Gastroesophageal sphincter (tissue), 4 donors: ENCODE data around the gene DDRGK1. TPM values are rescaled to one million over a fixed set of nuclear protein-coding genes. Genes with fewer than 3 reads are reported as not detected.

Source experiments
- ATAC-seq: fragments of 150-250 bp; one replicate; pipeline ENCODE4 v1.9.1; 2016; ENCODE audit warnings: mild to moderate bottlenecking, moderate library complexity
- H3K27ac ChIP-seq, 4 donors: fragments of 200-600 bp; sonication (generic) in 3 of 4; 1 replicate in 3 of 4; 2 replicates in 1 of 4; pipeline ENCODE4 v1.5.1; 2016 to 2019
- H3K27me3 ChIP-seq: fragments of 200-600 bp; sonication (generic); one replicate; pipeline ENCODE4 v1.5.1; 2019
- H3K36me3 ChIP-seq, 2 donors: fragments of 200-600 bp; sonication (generic); one replicate each; pipeline ENCODE4 v1.5.1; 2019; ENCODE audit warnings: control low read depth in 1 of 2
- H3K4me1 ChIP-seq, 3 donors: fragments of 200-600 bp; sonication (generic); 1 replicate in 2 of 3; 2 replicates in 1 of 3; pipeline ENCODE4 v1.5.1; 2016 to 2019; ENCODE audit warnings: control low read depth in 2 of 3
- H3K4me3 ChIP-seq, 2 donors: fragments of 200-600 bp; sonication (generic); one replicate each; pipeline ENCODE4 v1.5.1; 2019; ENCODE audit warnings: mild to moderate bottlenecking in 1 of 2, moderate library complexity in 1 of 2
- H3K9me3 ChIP-seq, 3 donors: fragments of 200-600 bp; sonication (generic); one replicate each; pipeline ENCODE4 v1.5.1; 2017 to 2019; ENCODE audit warnings: control low read depth in 2 of 3
- EP300 ChIP-seq: sonication (generic); formaldehyde crosslinking; IDR thresholded peaks from one replicate; pipeline ENCODE4 v1.6.1; 2017; ENCODE audit warnings: antibody characterized with exemption, mild to moderate bottlenecking
- POLR2A ChIP-seq, 2 donors: fragments of 450-650 bp; IDR thresholded peaks; one replicate each; pipeline ENCODE4 v1.6.1; 2017; ENCODE audit warnings: antibody characterized with exemption in 2 of 2, mild to moderate bottlenecking in 2 of 2, moderate library complexity in 1 of 2
- POLR2AphosphoS5 ChIP-seq: sonication (generic); formaldehyde crosslinking; IDR thresholded peaks from one replicate; pipeline ENCODE4 v1.6.1; 2017; ENCODE audit warnings: antibody characterized with exemption
- WGBS, 2 donors: methylation state at CpG; one replicate each; pipeline ENCODE4 v1.1.5; 2018; ENCODE audit warnings: low coverage in 1 of 2; 5-methylcytosine and 5-hydroxymethylcytosine counted together
- total RNA-seq, 4 donors: library from RNA; depleted of rRNA; stranded (reverse); fragments of >200 nt; gene quantifications; one replicate each; pipeline ENCODE4 v1.1.0, GENCODE V29; 2016
- TF ChIP-seq, protein P1 (sequence below), 4 experiments: fragments of 200-600 bp in 2 of 4; fragments of 450-650 bp in 2 of 4; sonication (generic) in 1 of 4; IDR thresholded peaks; one replicate each; pipeline ENCODE4 v1.5.1; 2017 to 2019; ENCODE audit warnings: antibody characterized with exemption in 4 of 4, mild to moderate bottlenecking in 2 of 4, moderate library complexity in 2 of 4

Gene DDRGK1
- total RNA-seq, 4 donors from 2014 or later: 62.0 to 82.5 (median 69.8) TPM

- Histone ChIP-seq H3K4me3 (no peak overlapping the region), H3K27ac (no peak overlapping the region), H3K9me3 (no peaks in the 10 kb centered on the region), H3K36me3 (no peaks in the 10 kb centered on the region), H3K27me3 (peaks cover 74% of the 10 kb centered on the region), H3K4me1 (peaks cover 0 to 30% (median 9%) of the 10 kb centered on the region in 3 donors)
- ATAC-seq: no peak
- TF ChIP-seq POLR2AphosphoS5: no peak
- TF ChIP-seq EP300: no peak
- TF ChIP-seq, protein P1, sequence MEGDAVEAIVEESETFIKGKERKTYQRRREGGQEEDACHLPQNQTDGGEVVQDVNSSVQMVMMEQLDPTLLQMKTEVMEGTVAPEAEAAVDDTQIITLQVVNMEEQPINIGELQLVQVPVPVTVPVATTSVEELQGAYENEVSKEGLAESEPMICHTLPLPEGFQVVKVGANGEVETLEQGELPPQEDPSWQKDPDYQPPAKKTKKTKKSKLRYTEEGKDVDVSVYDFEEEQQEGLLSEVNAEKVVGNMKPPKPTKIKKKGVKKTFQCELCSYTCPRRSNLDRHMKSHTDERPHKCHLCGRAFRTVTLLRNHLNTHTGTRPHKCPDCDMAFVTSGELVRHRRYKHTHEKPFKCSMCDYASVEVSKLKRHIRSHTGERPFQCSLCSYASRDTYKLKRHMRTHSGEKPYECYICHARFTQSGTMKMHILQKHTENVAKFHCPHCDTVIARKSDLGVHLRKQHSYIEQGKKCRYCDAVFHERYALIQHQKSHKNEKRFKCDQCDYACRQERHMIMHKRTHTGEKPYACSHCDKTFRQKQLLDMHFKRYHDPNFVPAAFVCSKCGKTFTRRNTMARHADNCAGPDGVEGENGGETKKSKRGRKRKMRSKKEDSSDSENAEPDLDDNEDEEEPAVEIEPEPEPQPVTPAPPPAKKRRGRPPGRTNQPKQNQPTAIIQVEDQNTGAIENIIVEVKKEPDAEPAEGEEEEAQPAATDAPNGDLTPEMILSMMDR (IDR thresholded peaks at IDR 0.05): no peak
- no peak for TF ChIP-seq POLR2A (IDR thresholded peaks at IDR 0.05)
- 67 to 73% methylated on average over 5 to 6 of the region's 6 CpGs for WGBS, 2 donors
Observed at GRCh38 chr20:3242172-3242692, 37.8 kb upstream of the DDRGK1 start.

- Histone ChIP-seq H3K4me1 (peaks cover 0 to 30% (median 9%) of the 10 kb centered on the region in 3 donors), H3K27ac (no peak overlapping the region), H3K4me3 (peak overlapping the region in 1 of 2 donors; percentile 72), H3K36me3 (no peaks in the 10 kb centered on the region), H3K27me3 (peaks cover 88% of the 10 kb centered on the region), H3K9me3 (no peaks in the 10 kb centered on the region)
- no peak for ATAC-seq
- 84 to 90% methylated on average over 4 to 7 of the region's 15 CpGs for WGBS, 2 donors
- TF ChIP-seq POLR2A (IDR thresholded peaks at IDR 0.05) (no peak), EP300 (no peak), POLR2AphosphoS5 (no peak)
- TF ChIP-seq, protein P1 (IDR thresholded peaks at IDR 0.05): no peak
Observed at GRCh38 chr20:3240776-3241363, 36.4 kb upstream of the DDRGK1 start.

DNA sequence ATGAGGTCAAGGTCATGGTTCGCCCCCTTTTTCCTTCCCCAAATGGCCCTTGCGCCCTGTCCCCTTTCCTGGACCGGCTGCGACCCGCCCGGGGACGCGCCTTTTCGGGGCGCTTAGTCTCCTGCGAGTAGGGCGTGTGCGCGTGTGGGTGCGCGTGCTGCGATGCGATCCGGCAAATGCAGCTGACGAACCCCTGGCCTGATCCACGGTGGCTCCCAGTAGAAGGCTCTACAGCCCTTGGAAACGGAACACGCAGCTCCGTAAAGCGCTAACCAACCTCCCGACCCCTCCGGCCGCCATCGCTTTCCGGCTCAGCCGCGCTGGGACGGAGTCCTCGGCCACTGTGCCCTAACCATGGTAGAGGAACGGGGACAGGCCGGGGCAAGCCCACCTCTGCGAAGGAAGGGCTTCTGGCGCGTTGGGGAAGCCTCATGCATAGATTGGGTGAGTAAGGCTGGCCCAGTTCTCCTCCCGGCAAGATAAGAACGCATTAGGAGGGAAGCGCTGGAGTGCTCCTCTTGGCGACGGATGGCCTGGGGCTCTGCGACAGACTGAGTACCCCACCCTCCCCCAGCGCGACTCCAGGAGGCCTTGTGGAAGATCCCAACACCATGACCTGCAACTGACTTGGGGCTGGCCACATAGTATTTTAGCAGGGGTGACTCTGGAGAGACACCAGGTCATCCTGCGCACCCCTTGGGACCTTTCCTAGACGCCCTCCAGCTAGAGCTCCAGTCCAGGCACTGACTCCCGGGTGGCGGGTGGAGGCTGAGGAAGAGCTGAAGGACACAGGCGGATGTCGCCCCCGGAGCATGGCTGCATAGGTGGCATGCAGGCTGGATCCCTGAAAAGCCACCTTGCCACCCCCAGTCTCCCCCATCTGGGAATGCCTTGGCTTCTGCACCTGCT, 35.6 kb upstream of the DDRGK1 start:
- ATAC-seq: no peak
- WGBS, 2 donors: 45% methylated on average over 4 of the region's 54 CpGs; no CpG with 5 or more reads in 1 of the 2 donors
- Histone ChIP-seq H3K27me3 (peaks cover 95% of the 10 kb centered on the region), H3K9me3 (no peaks in the 10 kb centered on the region), H3K4me3 (peak overlapping the region; percentile 50 to 72), H3K4me1 (peaks cover 0 to 30% (median 9%) of the 10 kb centered on the region in 3 donors), H3K27ac (peak overlapping the region in 1 of 4 donors; percentile 6), H3K36me3 (no peaks in the 10 kb centered on the region)
- no peak for TF ChIP-seq POLR2AphosphoS5

DNA sequence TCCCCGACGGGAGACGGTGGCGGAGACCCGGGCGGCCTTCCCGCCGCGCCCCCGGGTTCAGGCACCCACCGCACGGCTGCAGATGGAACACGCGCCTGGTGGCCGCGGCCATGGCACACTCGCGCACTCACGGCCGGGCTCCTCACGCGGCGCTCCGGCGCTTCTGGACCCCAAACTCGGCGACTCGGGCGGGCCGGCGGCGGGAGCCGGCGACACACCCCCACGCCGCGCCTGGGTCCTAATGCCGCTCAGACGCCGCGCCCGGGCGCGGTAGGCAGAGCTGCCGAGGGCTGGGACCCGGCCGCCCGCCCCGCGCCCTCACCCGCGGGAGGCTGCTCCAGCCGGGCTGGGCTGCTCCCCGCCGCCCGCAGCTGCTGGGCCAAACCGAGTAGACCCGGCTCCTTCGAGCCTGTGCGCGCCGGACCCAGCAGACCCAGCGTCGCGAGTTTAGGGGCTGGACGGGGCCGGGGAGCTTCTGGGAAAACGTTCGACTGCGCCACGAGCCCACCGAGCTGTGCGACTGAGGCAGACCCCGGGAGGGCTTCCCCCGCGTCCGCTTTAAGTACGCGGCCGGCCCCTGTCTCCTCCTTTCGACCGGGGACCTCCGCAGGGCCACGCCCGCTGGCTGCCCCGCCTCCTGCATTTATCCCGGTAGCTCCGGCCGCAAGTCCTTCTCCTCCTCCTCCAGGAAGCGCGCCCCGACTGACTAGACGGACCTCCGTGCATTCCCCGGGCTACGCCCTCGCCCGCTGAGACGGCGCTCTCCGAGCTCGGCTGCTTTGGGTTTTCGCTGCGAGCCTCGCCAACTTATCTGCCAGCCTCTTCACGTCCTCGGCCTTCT, 34.8 kb upstream of the DDRGK1 start, which contains the start of gene SLC4A11:
Gene SLC4A11, minus strand, starts transcription at position 165 of the 841 bp plus-strand sequence. Its CDS starts 53 bp downstream, at position 112.
- WGBS, 2 donors: 0% methylated on average over 5 of the region's 107 CpGs; no CpG with 5 or more reads in 1 of the 2 donors
- no peaks in the 10 kb centered on the region for H3K36me3 ChIP-seq
- H3K9me3 ChIP-seq: no peaks in the 10 kb centered on the region
- ATAC-seq: peak; percentile 61
- H3K4me1 ChIP-seq: peaks cover 0 to 30% (median 9%) of the 10 kb centered on the region in 3 donors
- peak within 1 kb of the TSS; percentile 50 to 72 for H3K4me3 ChIP-seq
- H3K27ac ChIP-seq: peak within 1 kb of the TSS in 1 of 4 donors; percentile 6
- TF ChIP-seq, protein P1 (IDR thresholded peaks at IDR 0.05): no peak
- TF ChIP-seq POLR2AphosphoS5 (no peak), EP300 (no peak), POLR2A (IDR thresholded peaks at IDR 0.05) (no peak)
- peaks cover 95% of the 10 kb centered on the region for H3K27me3 ChIP-seq
